H1 (cell line): ENCODE data around the gene SLC25A27. TPM values are rescaled to one million over a fixed set of nuclear protein-coding genes. Genes with fewer than 3 reads are reported as not detected.
A peak's percentile ranks its signal among the peaks of the same experiment; 100 is the strongest.

Experiments
- BCL11A ChIP-seq, 2 experiments: IDR thresholded peaks; one replicate each; pipeline ENCODE4 v1.6.1; 2011; ENCODE audit warnings: low read depth in 2 of 2, low read length in 2 of 2, mild to moderate bottlenecking in 2 of 2
- CEBPB ChIP-seq: IDR thresholded peaks from 2 replicates; pipeline ENCODE4 v1.6.1; 2012; ENCODE audit warnings: low read depth, low read length
- CHD1 ChIP-seq: IDR thresholded peaks from 2 replicates; pipeline ENCODE4 v1.6.1; 2012; ENCODE audit warnings: low read depth, low read length, improper control_type of control experiment
- CHD2 ChIP-seq: IDR thresholded peaks from 2 replicates; pipeline ENCODE4 v1.6.1; 2012; ENCODE audit warnings: low read length, improper control_type of control experiment
- CREB1 ChIP-seq: IDR thresholded peaks from 2 replicates; pipeline ENCODE4 v1.6.1; 2012; ENCODE audit warnings: inconsistent platforms
- CTBP2 ChIP-seq: IDR thresholded peaks from 2 replicates; pipeline ENCODE4 v1.7.0; 2011; ENCODE audit warnings: borderline replicate concordance, mild to moderate bottlenecking, moderate library complexity, mixed read lengths, low read length; ENCODE audit not compliant: insufficient read depth, insufficient read length
- CTCF ChIP-seq, 3 experiments: IDR thresholded peaks; 1 replicate in 2 of 3; 2 replicates in 1 of 3; pipeline versions ENCODE4 v1.5.1 to v1.6.1; 2011; ENCODE audit warnings: low read length in 3 of 3, mild to moderate bottlenecking in 3 of 3, inconsistent platforms in 2 of 3, low read depth in 1 of 3, moderate library complexity in 1 of 3; ENCODE audit not compliant: insufficient read depth in 1 of 3; ENCODE audit errors: control extremely low read depth in 1 of 3
- E2F6 ChIP-seq: IDR thresholded peaks from 2 replicates; pipeline ENCODE4 v1.6.1; 2012; ENCODE audit warnings: inconsistent platforms
- EGR1 ChIP-seq: IDR thresholded peaks from 2 replicates; pipeline ENCODE4 v1.6.1; 2011; ENCODE audit warnings: low read depth, low read length, borderline replicate concordance
- GABPA ChIP-seq: IDR thresholded peaks from 2 replicates; pipeline ENCODE4 v1.6.1; 2011; ENCODE audit warnings: mild to moderate bottlenecking, low read length, moderate library complexity, borderline replicate concordance; ENCODE audit not compliant: insufficient read depth
- GTF2F1 ChIP-seq: IDR thresholded peaks from 2 replicates; pipeline ENCODE4 v1.6.1; 2012; ENCODE audit warnings: low read depth, low read length, improper control_type of control experiment, borderline replicate concordance
- HDAC6 ChIP-seq: IDR thresholded peaks from one replicate; pipeline ENCODE4 v1.7.1; 2012; ENCODE audit warnings: low read depth, mild to moderate bottlenecking, inconsistent platforms, low read length, moderate library complexity
- JUN ChIP-seq: IDR thresholded peaks from 2 replicates; pipeline ENCODE4 v1.6.1; 2011; ENCODE audit warnings: low read depth, mild to moderate bottlenecking, improper control_type of control experiment, low read length
- JUND ChIP-seq: IDR thresholded peaks from 2 replicates; pipeline ENCODE4 v1.6.1; 2011; ENCODE audit warnings: mild to moderate bottlenecking, improper control_type of control experiment, low read length
- KDM4A ChIP-seq: IDR thresholded peaks from one replicate; pipeline ENCODE4 v1.7.1; 2012; ENCODE audit warnings: low read depth, mild to moderate bottlenecking, moderate library complexity, low read length, inconsistent platforms; ENCODE audit not compliant: severe bottlenecking
- KDM5A ChIP-seq: fragments of 200-600 bp; IDR thresholded peaks from 2 replicates; pipeline ENCODE4 v1.7.1; 2012; ENCODE audit warnings: mild to moderate bottlenecking, low read length, inconsistent platforms, mixed read lengths
- POLR2A ChIP-seq, 2 experiments: IDR thresholded peaks; 1 replicate in 1 of 2; 2 replicates in 1 of 2; pipeline ENCODE4 v1.6.1; 2011; ENCODE audit warnings: low read depth in 2 of 2, low read length in 2 of 2, mild to moderate bottlenecking in 2 of 2; ENCODE audit errors: control extremely low read depth in 1 of 2
- RNF2 ChIP-seq: fragments of 200-900, 300-1000 bp; sonication (generic); IDR thresholded peaks from 2 replicates; pipeline ENCODE4 v1.7.1; 2016; ENCODE audit warnings: borderline replicate concordance, low read depth, mild to moderate bottlenecking, antibody characterized with exemption, low read length; ENCODE audit not compliant: poor library complexity, severe bottlenecking; ENCODE audit errors: missing control alignments
- SIN3A ChIP-seq, 2 experiments: IDR thresholded peaks in 1 of 2; conservative IDR thresholded peaks in 1 of 2; 2 replicates each; pipeline ENCODE4 v1.6.1; 2011 to 2012; ENCODE audit warnings: low read length in 2 of 2, improper control_type of control experiment in 1 of 2, low read depth in 1 of 2, mild to moderate bottlenecking in 1 of 2
- SIRT6 ChIP-seq: IDR thresholded peaks from one replicate; pipeline ENCODE4 v1.7.1; 2012; ENCODE audit warnings: low read length, inconsistent platforms
- ZNF274 ChIP-seq: IDR thresholded peaks from 2 replicates; pipeline ENCODE4 v1.7.0; 2012; ENCODE audit warnings: low read length, borderline replicate concordance; ENCODE audit errors: extremely low read depth
- polyA plus RNA-seq, 7 experiments: library from polyadenylated mRNA; depleted of rRNA in 3 of 7; stranded (reverse) in 5 of 7; unstranded in 2 of 7; fragments of >200 nt in 5 of 7; fragments of 200-250 nt in 2 of 7; gene quantifications; 1 replicate in 5 of 7; 2 replicates in 1 of 7; 4 replicates in 1 of 7; pipeline versions ENCODE4 v1.2.1 to v1.2.3, GENCODE V29; 2011 to 2013; ENCODE audit warnings: missing spikeins in 2 of 7, mixed read lengths in 2 of 7
- total RNA-seq: library from RNA; stranded (reverse); fragmentation: NEBNext Ultra II Directional; extraction: Animal tissue kit (Norgen Biotek cat#: 25700); gene quantifications from 2 replicates; pipeline ENCODE4 v1.2.1, GENCODE V29; 2021

Gene SLC25A27
- total and polyA plus RNA-seq, 2 of the 8 experiments (the other 6 are each of a cell fraction or from before 2014, with no cell fraction given) = 7.3 to 8.4 TPM

- TF ChIP-seq SIN3A (conservative IDR thresholded peaks at IDR 0.05 in 1 of 2, IDR thresholded peaks at IDR 0.05 in 1 of 2; ENCODE audit: low read depth in 1 of 2, low read length in 2 of 2) (peak; percentile 34 to 71; a peak in 2 of 4 replicates), KDM4A (peak; percentile 99), CTBP2 (peak; percentile 72), RNF2 (no peak), BCL11A (IDR thresholded peaks at IDR 0.05; ENCODE audit: low read depth in 2 of 2, low read length in 2 of 2) (no peak), SIRT6 (no peak), CREB1 (no peak), JUN (no peak), EGR1 (no peak), CHD2 (no peak), ZNF274 (no peak), POLR2A (IDR thresholded peaks at IDR 0.05; ENCODE audit: control extremely low read depth in 1 of 2, low read depth in 2 of 2, low read length in 2 of 2) (no peak; a peak in 1 of 3 replicates), E2F6 (peak; percentile 45), CHD1 (no peak), KDM5A (no peak), GTF2F1 (no peak), CEBPB (no peak), CTCF (IDR thresholded peaks at IDR 0.05; ENCODE audit: control extremely low read depth in 1 of 3, insufficient read depth in 1 of 3, low read depth in 1 of 3, low read length in 3 of 3) (no peak), HDAC6 (no peak), GABPA (no peak), JUND (no peak)
Measured at GRCh38 chr6:46652603-46653438, at the start of gene SLC25A27, which contains the start of gene CYP39A1 (continued).
